SW 1271 (cell line): ENCODE results near the gene DCTN5.
"Not testable (repeated sequence)": the region's sequence is repeated elsewhere in the genome, so short reads cannot be mapped to it uniquely, and the experiment has no call there.

Experiments
- DNase-seq, 2 experiments: peaks; one replicate each; lab custom pipeline; 2025; lab: John Stamatoyannopoulos, UW

DCTN5 gene

DNA sequence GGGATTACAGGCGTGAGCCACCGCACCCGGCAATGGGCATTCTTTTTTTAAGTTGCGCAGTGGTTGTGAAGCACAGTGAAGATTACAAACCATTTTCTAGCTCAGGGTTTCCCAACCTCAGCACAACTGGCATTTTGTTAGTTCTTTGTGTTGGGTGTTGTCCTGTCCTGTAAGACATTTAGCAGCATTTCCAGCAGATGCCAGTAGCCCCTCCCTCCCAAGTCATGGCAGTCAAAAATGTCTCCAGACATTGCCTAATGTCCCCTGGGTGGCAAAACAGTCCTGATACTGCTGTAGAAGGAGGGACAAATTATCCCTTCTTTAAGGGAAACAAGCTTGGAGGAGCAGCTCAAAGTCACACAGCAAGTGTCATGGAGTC is 53.0 kb downstream of the DCTN5 start:
- DNase-seq: no peak

DNA sequence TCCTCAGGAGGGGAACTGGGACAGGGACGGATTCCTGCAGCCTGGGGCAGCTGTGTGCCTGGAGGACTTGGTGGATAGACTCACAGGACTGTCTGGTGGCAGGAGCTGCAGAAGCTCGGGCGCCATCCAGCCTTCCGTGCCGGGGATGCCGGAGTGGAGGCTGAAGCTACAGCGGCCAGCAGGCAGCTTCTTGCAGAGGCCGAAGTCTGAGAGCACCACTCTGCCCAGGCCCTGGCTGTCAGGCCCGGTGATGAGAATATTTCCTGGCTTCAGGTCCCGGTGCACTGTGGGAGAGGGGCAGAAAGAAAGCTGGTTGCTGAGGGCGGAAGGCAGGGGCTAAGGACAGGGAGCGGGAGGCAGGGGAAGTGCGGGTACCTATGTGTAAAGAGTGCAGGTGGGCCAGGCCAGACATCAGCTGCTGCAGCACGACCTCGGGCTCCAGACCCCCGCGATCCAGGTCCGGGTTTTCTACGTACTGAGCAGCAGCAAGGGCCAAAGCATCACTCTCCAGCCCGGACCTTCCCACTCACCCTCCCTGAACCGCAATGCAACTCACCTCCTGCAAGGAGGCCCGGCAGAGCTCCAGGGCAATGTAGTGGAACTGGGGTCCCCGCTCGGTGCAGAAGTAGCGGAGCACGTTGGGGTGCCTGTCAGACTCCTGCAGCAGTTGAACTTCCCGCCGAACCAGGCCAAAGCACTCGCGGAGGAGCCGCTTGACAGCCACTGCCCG is 53.5 kb downstream of the DCTN5 start:
- DNase-seq: no peak

DNA sequence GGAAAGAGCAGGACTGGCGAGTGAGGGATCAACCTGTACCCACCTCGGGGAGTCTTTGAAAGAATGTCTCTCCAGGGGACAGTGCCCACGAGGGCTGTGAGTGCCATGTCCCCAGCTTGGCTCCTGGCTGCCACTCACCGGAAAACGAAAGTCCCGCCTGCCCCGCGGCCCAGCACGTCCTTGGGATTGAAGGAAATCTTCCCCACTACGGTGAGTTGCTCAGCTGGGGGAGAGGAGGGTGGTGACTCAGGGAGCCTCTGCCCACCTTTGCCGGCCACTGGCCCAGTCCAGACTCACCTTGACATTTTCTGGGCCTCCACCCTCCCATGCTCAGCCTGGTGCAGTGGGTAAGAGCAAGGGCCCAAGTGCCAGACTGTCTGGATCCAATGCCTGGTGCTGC is 54.5 kb downstream of the DCTN5 start:
- no peak for DNase-seq

DNA sequence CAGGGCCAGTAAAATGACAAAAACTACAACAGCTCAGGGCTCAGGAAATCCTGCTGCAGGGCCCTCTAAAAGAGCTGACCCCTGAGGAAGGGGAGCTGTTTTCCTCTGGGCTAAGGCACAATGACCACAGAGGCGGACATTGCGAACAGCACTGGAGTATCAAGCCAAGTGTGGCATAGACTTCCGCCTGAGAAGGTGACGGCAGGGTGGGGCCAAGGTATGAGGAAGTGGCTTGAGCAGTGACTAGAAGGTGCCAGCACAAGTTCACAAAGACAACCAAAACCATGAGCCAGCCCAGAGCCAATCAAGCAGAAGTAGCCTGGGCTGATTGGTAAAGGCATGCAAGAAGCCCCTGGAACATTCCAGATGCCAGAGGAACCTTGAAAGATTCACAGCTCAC is 57.8 kb downstream of the DCTN5 start:
- DNase-seq: no peak

DNA sequence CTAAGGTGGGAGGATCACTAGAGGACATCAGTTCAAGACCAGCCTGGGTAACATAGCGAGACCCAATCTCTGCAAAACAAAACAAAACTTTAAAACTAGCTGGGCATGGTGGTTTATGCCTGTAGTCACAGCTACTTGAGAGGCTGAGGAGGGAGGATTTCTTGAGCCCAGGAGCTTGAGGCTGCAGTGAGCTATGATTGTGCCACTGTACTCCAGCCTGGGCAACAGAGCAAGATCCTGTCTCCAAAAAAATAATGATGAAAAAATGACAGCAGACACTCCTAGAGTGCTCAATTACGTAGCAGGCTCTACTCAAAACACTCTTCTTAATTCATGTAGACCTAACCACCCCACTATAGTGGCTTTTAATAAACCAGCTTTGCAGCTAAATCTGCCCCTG is 58.8 kb downstream of the DCTN5 start:
- DNase-seq: no peak

DNA sequence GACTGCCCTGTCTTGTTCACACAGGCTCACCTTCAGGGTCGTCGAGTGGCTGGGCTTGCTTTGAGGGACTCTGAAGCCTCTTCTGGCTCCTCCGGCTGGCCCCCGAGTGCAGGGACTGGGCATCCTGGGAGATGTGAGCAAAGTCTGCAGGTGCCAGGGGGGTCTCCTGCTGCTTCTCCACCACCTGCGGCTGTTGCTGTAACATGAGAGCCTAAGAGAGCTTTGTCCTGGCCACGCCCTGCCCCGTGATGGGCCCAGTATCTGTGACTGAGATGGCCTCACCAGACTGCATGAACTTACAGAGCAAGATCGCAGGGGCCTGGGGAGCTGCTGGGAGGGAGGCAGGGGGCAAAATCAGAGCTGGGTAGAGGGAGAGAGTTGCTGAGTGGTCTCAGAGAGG is 59.2 kb downstream of the DCTN5 start:
- DNase-seq: no peak

DNA sequence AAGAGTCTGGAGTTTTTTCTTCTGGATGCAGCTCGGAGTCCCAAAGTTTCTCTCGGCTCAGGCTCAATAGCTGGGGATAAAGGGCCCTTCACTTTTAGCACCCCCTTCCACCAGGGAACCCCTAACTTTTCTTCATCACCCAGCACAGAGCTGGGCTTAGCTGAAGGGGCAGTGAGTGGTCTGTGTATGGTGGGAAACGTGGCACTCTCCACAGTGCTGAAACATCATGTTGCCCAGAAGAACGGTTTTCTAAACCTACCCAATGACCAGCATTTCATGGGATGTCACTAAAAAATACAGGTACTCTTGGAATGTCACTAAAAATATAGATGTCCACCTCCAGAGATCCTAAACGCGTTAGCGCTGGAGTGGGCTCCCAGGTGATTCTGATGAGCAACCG is 59.8 kb downstream of the DCTN5 start:
- no peak for DNase-seq

DNA sequence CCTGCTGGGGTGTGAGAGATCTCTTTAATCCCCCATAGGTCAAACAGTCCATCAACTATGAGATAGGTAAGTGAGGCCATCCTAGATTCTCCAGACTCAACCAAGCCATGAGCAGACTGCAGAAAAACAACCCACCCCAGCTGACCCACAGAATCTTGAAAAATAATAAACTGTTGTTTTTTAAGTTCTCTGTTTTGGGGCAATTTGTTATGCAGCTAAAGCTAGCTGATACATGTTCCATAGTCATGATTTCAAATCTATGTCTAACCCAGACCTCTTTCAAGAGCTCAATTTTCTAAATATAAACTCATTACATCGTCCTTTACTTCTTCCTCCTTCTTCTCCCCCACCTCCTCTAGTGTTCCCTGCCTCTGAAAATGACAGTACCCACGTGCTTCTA is 61.7 kb downstream of the DCTN5 start:
- no peak for DNase-seq

DNA sequence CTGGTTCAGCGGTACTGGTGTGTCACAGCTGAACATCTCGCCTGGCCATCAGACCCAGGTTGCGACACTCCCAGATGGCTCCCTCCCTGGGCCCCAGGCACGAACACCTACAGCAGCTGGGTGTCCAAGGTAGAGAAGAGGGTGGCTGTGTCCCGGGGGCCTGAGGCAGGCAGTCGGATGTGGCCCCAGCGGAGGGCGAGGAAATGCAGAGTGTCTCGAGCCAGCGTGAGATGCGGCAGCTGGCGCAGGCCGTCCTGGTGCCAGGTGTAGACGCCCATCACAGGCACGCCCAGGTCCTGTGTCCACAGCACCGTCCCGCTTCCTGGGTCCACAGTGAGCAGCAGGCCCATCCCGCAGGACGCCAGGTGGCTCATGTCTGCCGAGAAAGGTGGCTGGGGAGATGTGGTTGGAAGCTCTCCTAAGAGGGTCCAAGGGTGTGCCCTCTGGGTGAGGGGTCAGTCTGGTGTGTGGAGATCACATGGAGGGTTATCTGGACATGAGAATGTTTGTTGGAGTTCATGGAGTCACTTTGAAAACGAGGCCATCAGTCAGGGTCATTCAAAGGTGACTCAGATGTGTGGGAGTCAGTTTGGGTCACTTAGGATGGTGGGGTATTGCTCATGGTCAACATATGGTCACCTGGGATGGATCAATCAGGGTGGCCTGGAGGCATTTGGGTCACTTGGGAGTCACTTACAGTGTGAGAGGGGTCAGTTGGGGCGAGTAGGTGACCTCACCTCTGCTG is 63.7 kb downstream of the DCTN5 start:
- no peak for DNase-seq

DNA sequence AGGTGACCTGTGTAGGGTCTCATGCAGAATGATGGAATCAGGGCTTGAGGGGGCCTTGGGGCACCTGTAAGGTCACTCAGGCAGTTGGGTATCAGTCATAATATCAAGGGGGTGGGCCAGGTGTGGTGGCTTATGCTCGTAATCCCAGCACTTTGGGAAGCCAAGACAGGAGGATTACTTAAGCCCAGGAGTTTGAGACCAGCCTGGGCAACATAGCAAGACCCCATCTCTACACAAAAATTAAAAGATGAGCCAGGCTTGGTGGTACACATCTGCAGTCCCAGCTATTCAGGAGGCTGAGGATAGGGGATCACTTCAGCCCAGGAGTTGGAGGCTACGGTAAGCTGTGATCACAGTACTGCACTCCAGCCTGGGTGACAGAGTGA is 64.2 kb downstream of the DCTN5 start:
- no peak for DNase-seq

DNA sequence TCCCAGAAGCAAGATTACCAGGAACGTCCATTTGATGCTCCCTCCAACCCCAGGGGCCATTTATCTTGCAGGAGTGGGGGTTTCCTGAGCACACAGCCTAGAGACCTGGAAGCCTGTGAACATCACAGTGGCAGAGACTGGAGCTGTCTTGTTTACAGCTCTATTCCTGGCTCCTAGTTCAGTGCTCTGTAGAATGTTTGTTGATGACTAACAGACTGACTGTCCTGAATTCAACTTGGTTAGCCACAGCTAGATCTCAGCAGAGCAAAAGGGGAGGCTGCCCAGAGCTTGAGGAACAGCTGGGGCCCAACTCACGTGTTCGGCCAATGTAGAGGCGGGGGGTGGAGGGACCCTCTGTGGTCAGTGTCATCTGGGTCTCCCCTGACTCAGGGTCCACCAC is 65.2 kb downstream of the DCTN5 start:
- DNase-seq: no peak

DNA sequence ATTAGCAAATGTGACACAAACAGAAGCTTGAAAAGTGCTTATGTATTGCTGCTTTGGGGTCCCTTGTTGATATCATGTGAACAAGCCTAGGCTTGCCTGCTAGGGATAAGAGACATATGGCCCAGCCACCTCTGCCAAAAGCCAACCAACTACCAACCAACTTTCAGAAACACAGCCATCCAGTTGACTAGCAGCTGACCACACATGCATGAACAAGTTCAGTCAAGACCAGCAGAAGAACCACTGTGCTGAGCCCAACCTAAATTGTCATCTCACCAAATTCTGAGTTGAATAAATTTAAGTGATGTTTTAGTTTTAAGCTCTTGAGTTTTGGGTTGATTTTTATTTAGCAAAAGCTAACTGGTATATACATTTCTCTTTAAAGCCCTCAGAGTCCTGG is 68.3 kb downstream of the DCTN5 start:
- DNase-seq: no peak

DNA sequence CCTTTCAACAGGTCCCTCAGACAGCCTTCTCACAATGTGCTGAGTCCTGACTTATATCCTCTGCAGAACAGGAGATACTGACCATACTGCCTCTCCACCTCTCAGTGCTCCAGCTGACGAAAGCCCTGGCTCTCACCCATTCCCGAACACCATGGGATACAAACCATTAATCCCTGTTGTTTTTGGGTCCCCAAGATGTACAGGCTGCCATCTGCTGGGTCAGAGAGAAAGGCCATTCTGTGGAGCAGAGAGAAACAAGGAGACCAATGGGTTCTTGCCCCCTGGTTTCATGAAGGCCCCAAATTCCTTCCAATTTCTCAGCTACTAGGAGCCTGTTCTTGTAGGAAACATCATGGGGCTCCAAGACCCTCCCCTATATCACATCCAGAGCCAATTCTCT is 68.7 kb downstream of the DCTN5 start:
- DNase-seq: no peak

DNA sequence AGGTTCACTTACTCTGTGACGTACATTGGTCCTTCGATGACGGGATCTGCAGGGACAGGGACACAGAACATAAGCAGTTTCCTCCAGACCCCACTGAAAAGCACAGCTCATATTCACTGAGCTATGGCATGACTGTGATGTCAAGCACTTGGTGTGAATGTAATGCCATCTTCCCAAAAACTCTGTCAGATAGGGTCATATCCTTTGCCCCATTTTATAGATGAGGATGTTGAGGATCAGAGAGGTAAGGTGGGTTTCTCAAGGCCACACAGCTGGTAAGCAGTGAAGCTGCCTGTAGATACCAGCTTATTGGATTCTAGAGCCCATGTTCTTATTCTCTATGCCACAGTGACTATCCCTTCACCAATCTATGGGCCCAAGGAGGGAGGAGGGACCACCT is 69.2 kb downstream of the DCTN5 start:
- no peak for DNase-seq

DNA sequence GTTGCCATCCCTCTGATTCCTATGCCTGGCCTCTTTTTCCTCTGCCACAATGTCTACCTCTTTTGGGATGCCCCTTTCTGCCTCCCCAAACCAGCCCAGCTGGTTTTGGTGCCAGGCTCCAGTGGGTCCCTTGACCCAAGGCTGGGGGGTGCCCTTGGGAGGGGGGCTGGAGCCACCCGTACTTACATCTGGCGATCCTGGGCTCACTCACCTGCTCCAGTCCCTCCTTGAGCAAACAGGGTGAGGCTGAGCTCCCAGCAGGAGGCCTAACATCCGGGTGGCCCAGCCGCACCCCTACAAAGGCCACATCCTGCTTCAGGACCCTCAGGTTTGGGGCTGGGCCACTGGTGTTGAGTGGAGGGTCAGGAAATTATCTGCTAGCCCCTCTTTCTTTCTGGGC is 70.5 kb downstream of the DCTN5 start:
- DNase-seq: no peak

DNA sequence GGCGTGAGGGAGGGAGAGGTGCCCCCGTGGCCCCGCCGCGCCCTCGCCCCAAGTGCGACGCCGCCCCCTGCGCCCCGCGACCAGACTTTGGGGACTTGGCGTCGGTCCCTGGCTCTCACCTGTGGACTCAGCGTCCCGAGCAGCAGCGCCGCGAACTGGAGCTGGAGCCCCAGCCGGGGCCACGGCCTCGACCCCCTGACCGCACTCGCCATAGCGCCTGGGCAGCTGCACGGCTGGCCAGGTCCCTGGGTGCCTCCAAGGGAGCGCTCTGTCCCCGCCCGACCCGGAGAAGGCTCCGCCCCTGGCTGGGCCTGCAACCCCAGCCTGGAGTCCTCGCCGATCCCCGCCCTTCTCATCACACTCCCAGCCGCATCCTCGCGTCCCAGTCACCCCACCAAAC is 71.7 kb downstream of the DCTN5 start, which contains the start of gene ERN2:
TSS of gene ERN2 (minus strand) at position 247 of the 400 bp plus-strand sequence. CDS start at position 212, 35 bp downstream.
- no peak for DNase-seq

DNA sequence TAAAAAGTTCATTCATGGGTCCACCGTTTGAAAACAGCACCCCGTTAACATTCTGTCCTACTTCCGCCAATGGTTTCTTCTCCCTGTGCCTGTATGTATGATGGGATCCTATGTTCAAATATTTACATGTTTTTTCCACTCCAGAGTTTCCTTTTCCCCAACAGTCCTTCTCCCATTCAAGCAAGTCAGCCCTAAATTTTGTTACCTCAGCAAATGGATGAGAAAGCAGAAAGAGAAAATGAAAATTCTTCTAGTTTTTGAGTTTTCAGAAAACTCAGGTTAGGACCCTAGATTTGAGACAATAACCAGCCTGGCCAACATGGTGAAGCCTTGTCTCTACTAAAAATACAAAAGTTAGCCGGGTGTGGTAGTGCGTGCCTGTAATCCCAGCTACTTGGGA is 75.2 kb downstream of the DCTN5 start:
- no peak for DNase-seq

DNA sequence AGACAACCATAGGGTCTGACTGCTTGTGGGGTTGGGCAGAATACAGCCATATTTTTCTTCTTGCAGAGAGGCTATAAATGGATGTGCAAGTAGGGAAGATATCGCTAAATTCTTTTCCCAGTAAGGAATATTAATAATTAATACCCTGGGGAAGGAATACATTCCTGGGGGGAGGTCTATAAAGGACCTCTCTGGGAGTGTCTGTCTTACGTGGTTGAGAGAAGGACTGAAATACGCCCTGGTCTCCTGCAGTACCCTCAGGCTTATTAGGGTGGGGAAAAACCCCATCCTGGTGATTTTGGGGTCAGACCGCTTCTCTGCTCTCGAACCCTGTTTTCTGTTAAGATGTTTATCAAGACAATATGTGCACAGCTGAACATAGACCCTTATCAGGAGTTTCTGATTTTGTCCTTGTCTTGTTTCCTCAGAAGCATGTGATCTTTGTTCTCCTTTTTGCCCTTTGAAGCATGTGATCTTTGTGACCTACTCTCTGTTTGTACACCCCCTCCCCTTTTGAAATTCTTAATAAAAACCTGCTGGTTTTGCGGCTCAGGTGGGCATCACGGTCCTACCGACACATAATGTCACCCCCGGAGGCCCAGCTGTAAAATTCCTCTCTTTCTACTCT is 81.5 kb downstream of the DCTN5 start:
- not testable (repeated sequence) for DNase-seq

DNA sequence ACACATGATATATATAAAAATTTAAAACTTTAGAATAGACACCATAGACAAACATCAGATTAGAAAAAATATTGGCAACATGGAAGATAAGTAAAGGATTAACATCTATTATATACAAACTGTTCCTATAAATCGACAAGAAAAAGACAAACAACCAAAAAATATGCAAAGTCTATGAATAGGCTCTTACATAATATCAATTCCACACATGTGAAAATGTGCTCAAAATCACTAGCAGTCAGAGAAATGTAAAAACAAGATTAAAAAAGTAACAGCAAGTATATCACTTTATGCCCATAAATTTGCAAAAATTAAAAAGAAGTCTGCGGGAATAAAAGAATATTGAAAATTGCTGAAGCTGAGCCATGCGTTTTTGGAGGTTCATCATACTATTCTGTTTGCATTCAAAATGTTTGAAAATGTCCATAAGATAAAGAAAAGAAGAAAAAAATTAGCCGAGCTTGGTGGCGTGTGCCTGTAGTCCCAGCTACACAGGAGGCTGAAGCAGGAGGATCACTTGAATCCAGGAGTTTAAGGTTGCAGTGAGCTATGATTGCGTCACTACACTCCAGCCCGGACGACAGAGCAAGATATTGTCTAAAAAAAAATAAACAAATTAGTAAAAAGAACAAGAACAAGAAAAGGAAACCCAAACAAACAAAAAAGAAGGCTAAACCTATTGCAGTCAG is 83.0 kb downstream of the DCTN5 start:
- DNase-seq: no peak

DNA sequence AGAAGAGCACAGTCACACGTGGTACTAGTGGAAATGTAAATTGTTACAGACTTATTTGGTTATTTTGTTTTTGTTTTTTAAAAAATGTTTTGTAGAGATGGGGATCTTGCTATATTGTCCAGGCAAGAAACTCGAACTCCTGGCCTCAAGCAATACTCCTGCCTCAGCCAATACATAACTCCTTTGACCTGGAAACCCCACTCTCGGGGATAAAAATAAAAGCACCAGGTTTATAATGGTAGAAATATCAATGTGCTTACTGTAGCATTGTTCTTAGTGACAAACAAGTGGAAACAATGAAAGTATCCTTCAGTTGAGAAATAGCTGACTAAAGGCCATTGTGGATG is 83.5 kb downstream of the DCTN5 start:
- no peak for DNase-seq

DNA sequence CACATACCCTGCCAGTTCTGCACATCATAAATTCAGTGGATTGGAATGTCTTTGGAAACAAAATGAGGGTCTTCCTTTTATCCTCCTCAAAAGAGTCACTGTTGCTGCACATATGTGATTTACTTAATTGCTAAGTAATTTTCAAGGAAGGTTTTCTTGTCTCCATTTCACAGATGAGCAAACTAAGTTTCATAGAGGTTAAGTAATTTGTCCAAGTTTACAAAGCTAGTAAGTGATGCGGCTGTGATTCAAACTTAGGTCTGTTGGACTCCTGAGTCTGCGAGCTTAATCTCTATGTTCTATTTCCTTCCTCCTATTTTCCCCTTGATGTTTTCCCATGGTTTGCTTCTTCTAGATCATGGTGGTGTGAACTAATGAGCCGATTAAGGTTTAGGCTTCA is 85.4 kb downstream of the DCTN5 start:
- DNase-seq: no peak
